HG02884 (cell line): ENCODE results near the gene LIPH.

Source experiments
- ATAC-seq: cut with Tn5 transposase; IDR thresholded peaks from one replicate; pipeline ENCODE4 v1.9.1; 2021; ENCODE audit warnings: mild to moderate bottlenecking, moderate library complexity; ENCODE audit not compliant: unreplicated experiment

Gene LIPH

DNA sequence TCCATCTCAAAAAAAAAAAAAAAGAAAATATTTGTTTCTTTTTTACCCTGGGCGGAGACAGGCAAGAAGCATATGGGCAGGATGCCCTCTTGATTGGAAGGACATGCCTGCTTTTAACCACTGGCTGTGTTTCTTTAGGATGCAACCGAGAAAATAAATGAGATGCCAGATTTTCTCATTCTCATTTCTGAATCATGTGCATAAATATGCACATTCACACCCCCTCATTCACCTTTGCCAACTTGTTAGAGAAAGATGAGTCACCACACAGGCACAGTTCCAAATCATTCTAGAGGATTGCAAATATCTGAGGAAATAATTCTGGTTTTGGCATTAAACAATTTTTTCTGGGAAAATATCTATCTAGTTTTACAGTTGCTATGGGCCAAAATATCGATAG, 3.3 kb downstream of the LIPH start:
- no peak for ATAC-seq

DNA sequence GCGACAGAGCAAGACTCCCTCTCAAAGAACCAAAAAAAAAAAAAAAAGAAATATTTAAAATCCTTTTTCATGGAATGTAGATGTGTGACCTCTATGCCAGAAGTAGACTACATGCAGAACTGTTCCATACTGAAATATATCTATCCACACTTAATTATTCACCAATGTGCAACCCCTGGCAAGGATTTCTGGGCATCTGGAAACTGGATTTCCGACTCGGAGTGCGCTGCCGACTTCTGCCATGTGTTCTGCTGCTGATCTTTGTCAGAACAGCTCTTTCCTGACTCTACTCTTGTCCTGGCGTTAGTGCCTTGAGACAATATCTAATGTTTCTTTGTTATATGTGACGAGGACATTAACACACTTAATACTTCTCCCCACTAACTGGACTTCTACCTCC, 11.7 kb downstream of the LIPH start:
- no peak for ATAC-seq

DNA sequence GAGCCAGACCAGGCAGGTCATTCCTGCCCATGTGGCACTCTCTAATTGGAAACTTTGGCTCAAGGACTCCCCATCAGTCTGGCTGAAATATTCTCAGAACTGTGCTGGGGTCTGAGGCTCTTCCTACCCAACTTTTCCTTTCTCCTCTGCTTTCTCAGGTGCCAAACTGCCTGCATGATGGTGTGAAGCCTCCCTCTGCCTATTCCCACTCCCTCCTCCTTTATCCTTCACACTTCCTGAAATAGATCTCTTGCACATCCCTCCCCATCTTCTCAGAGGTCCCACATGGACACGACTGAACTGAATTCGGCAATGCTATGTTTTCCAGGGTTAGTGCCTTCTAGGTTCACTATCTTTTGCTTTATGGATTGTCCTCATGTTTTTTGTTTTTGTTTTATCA, 12.5 kb downstream of the LIPH start:
- ATAC-seq, result no peak

DNA sequence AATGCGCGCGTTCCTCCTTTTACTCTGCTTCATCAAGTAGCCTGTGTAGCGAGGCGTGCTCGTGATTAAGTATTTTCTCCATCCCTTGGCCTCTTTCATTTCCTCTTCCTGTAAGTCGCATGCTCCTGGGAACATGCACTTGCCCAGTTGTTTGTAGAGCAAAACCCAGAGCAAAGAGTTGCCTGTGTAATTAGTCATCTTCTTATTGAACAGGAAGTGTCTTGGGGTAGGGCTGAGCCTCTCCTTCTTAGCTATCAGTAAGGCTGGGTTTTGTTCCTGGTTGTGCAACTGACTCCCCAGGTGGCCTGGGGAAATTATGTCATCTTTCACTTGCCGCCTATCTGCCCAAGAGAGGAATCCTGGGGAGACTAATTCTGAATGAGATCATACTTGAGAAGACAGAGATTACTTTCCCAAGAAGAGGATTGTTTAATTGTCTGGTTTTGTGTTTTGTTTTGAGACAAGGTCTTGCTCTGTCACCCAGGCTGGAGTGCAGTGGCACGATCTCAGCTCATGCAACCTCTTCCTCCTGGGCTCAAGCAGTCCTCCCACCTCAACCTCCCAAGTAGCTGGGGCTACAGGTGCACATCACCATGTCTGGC, 14.9 kb downstream of the LIPH start:
- peak; percentile 97 for ATAC-seq

DNA sequence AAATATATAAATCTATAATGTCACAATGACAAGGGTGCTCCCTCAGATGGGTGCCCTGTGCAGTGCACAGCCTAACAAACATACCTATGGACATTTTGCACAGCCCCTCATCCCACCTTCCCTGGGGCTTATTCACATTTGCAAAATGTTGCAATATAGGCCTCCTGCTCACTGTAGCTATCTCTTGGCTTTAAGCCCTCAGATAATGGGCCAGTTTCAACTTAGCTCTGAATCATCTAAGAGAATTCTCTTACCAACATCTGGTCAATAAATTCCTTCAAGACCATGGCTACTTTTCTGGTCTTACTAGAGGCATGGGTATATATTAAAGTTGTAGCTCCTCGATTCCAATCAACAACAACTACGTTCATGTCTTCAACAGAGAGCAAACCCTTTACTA, 17.9 kb downstream of the LIPH start:
- no peak for ATAC-seq

DNA sequence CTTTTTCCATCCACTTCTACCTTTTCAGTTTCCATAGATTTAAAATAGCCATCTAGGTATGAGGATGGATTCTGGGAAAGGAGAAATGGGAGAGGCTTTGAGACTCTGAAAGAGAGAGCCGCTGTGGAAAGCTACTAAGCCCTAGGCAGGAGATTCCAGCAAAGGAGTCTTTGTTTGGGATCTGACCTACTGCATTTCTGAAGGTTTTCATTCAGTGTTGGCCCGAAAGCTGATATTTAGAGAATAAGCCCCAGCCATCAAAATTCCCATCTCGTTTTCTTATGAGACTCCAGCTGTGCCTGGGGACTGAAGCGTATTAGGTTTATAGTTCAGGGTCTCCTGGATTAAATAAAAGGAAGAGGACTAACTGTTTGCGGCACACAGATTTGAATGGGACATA, 19.5 kb downstream of the LIPH start:
- ATAC-seq, result no peak

DNA sequence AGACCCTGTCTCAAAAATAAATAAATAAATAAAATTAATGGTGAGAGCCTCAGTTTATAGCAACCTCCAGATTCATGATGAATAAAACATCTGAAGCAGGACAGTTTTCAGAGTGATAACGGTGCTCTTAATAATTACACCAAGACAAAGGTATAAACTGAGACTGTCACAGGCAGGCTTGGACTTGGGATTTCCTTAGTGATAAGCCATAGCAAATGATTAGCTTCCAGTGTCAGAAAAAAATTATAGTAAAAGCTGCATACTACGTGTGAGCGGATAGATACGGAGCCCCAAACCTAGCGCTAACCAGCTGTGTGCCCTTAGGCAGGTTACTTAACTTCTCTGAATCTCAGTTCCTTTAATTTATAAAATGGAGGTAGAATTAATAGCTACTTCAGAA, 21.5 kb downstream of the LIPH start:
- no peak for ATAC-seq

DNA sequence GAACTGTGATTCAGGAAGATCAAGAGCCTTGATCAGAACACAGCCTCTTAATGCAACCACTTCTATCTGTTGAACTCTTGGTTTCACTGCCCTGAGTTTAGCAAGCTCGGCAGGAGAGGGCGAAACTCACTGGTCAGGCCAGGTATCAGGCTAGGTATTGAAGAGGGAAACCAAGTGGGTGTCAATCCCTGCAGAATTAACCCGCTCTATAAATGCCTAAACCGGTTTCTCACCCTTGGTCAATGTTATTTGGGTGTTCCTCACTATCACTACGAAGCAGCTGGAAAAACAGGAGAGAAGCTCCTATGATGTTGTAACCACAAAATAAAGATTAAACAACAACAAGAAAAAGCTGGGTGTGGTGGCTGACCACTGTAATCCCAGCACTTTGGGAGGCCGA, 23.9 kb downstream of the LIPH start:
- no peak for ATAC-seq

DNA sequence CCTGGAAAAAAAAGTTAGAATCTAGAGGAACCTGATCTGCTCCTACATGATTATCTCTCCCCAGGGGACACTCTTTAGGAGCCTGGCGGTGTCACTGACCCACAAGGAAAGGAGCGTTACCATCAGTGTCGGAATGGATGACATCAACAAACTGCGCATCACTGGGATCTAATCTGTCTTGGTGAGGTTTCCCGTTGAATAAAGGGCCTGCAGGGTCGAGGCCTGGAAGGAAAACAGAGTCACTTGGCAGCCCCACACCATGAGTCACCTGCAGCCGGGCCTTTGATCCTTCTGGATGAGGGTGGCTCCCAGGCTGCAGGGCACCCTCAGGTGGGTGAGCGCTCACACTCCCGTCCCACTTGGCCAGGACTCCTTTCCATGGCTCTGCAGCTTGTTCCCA, 25.0 kb downstream of the LIPH start:
- no peak for ATAC-seq

DNA sequence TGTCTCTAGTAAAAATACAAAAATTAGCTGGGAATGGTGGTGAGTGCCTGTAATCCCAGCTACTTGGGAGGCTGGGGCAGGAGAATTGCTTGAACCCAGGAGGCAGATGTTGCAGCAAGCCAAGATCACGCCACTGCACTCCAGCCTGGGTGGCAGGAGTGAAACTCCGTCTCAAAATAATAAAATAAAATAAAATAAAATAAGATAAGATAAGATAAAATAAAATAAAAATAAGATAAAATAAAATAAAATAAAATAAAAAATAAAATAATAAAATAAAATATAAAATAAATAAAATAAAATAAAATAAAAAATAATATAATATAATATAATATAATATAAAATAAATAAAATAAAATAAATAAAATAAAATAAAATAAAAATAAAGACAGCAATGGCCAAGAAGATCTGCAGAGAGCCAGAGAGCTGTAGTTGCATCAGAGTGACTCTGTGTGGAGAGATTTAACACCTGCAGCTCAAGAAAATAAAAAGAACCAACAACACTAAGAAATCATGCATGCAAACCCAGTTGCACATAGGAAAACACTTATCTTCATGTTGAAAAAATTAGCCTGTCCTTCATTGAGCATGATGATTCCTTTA, 25.9 kb downstream of the LIPH start:
- no peak for ATAC-seq

DNA sequence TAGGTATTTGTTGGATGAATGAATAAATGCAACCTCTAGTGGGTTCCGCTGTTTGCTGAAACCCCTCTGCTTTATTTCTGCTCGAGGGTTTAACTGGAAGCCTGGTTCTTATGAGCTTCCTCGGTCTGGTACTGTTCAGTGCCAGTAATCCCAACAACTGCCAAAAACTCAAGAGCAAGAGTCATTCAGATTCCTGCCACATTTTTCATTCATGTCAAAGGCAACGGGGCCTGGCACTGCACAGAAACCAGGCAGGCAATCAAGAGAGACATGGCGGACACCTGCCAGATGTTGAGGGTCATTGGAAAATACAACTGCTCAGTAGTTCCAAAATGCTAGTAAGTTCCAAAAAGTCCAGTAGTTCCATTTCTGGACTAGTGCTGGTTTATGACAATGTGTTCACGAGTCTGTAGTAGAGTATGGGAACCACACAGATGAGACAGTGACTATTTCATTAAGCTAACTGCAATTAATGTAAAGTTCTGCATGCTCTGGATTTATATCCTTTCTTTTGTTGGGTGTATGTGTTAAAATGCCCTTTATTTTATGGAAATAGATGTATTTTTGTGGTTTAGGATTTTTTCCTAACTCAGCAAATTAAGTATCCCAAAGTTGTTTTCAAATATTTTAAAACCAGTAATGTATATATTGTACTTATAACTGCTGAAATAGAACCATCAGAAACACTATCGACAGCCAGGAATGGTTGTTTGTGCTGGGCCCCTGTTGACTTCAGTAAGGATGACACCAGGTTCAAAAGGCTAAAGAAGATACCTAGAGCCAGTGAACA, 30.8 kb downstream of the LIPH start:
- ATAC-seq, result no peak

DNA sequence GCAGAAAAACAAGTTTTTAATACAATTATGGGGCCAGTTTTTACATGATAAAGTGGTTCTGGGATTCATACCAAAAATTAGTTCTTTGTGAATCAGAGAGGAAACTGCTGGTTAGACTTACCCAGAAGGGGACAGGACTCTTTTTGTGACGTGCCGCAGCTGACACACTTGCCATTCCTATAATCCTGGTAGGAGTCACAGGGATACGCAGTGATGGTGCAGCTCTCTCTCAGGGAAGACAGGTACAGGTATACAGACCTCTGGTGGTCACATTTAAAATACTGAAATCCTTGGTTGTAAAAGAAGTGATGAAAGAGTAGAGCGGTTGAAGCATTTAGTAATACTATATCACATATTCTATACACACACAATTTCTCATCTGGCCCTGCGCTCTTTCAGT, 33.4 kb downstream of the LIPH start:
- no peak for ATAC-seq

DNA sequence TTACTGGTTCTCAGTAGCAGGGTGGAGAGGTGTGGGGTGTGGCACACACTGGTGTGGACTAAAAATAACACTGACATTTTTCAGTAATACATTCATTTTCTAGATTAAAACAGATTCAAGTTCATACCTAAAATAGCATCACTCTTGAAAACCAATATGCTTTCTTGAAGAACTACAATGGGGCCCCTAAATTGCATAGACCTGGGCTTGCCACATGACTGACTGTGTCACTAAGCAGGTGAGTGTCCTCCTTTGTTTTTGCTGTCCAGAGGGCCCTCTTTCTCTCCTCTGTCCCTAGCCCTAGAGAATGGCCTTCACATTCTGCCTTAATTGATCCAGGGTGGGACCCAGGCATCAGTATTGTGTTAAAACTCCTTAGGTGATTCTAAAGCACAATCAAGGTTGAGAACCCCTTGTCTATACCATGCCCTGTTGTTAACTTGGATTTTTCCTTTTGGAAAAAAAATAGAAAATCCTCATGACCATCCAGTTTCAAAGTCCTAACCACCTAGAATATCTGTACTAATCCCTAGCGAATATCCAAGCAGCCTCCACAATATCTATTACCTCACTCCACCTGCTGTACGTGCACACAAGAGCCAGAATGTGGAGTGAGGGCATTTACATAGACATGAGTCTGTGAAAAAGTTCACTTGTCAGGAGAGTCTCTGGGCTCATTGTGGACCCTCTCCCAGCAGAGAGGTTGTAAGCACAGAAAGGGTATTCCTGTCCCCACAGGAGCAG, 34.8 kb downstream of the LIPH start:
- ATAC-seq, result no peak

DNA sequence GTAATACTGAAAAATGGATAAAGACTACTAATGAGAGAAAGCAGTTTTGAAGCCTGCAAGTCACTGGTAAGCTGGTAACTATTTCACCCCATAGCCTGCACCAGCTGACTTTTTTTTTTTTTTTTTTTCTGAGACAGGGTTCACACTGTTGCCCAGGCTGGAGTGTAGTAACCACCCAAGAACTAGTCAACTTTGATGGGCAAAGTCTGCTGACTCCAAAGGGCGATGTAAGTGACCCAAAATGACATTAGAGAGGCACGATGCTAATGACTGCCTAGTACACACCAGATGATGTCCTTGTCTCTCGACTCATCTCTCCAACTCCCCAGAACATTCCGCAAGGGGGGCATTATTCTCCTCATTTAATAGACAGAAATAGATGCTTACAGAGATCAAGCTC, 40.7 kb downstream of the LIPH start:
- ATAC-seq, result no peak

DNA sequence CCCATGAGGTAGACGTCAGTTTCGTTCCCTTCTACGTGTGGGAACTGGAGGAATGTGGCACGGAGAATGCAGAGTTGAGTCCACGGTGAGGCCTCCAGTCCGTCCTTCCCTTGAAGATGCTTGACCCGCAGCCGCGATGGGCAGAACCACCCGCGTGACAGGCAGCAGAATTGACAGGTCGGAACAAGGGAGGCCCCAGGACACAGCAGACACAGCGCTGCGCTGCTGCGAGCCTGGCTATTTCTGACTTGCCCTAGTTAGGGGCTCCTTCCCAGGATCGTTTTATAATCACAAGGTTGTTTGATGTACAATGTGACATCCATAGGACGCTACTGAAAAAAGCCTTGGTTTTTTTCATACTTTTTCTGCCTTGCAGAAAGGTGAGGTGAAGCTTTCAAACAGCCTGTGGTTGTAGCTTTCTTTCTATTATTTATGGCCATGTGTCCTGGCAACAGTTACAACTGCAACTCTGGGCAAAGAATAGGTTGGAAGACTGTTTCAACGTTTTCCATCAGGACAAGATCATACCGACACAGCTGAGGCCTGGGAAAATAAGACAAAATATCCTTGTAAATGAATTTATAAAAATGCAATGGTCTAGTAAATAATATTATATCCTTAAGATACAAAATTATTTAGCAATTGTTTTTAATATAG, 43.9 kb downstream of the LIPH start:
- ATAC-seq, result no peak

DNA sequence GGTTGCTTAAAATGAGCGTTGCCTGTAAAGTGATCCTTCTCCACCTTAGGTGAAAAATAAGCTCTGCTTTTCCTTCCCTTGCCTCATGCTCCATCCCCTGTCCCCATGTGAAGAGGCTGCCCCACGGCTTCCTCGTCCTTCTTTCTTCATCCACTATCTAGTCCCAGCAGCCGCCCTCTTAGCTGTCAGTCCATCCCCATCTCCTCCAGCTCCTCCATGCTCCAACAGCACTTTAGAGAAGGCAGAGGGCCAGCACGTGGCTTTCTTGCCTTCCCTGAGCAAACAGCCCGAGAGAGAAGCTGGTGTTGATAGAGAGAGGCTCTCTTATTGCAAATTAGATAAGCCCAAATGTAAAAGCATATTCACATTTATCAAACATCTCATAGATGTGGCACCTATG, 44.5 kb downstream of the LIPH start:
- no peak for ATAC-seq

DNA sequence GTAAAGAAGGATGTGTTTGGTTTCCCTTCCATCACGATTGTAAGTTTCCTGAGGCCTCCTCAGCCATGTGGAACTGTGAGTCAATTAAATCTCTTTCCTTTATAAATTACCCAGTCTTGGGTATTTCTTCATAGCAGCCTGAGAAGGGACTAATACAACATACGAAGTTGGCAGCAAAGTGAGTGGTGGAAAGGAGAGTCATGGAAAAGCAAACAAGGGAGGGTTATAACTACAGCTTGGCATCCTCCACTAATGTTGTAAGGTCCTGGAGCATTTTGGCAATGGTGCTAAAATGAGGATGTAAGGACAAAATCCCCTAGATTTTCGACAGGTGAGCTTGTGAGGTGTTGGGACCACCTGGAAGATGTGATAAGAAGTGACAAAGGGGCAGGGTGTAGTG, 47.8 kb downstream of the LIPH start:
- ATAC-seq, result no peak

DNA sequence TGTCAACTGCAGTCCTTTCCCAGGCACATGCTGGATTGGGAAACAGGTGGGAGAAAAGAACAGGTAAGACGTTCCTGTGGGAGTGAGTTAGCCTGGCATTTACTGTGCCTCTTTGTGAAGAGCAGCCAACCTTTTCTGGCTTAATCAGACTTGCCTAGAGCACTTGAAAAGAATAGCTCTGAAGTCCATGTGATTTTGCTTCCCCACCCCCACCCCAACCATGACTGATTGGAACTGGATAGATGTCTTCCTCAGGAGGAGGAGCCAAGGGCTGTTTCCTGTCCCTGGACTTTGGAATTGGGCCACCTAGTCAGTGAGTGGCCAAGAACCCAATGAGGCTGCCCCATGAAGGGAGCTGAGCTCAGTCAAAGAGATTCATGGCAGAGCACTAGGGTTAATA, 48.9 kb downstream of the LIPH start:
- ATAC-seq, result no peak

DNA sequence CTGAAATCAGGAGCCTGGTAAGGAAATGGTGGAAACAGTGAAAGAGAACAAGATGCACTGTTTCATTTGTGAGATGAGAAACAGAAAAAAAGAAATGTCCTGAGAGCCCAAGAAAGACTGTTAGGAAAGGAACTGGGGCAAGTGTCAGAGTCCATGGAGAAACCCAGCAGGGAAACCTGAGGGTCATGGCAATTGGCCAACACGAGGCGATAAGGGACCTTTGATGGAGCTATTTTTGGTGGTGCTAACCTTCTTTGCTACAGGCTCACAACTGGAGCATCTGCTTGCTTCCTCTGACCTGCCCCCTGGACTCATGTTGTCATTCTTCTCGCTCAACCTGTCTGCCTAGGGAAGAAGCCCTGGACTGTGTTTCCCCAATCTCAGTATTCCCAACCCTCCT, 49.4 kb downstream of the LIPH start:
- ATAC-seq, result no peak

DNA sequence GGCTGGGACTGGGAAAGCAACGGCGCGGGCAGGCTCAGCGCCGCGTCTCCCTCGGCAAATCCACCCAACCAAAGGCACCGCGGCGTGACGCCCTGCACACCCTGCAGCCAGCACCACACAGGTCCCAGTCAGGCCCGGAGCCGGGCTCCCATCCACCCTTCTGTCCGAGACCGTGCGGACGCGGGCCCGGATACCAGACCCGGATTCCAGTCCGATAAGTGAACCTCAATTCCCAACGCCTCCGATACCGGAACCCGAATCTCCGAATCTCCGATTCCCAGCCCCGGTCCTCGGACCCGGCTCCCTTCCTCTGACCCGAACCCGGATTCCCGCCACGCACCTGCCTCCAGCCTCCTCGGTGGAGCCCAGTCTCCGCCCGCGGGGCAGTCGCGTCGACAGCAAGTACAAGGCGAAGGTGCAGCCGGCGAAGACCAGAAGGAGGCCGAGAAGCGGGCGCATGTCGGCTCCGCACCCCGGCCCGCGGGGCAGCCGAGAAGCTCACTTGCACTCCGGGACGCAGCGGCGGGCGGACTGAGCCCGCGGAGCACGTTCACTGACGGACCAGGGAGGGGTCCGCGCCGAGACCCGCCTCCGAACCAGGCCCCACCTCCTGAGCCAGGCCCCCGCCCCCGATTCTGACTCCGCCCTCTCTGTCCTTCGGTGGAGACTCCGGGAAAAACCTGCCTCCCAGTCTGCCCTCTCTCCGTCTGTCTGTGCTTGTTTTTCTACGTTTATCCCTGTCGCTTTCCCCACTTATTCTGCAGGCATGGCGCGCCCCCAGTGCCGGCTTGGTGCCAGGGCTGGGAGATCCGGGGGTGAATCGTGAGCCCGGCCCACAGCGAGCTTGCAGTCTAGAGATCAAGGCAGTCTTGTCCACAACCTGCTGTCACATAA, 53.6 kb downstream of the LIPH start, which contains the start of gene TMEM41A:
Gene TMEM41A (minus strand): TSS at position 533 of the 894 bp plus-strand sequence. CDS start 74 bp downstream, at position 459.
- ATAC-seq, result peak; percentile 93
